Measurements from ENCODE around the gene FEZF2.

DNA sequence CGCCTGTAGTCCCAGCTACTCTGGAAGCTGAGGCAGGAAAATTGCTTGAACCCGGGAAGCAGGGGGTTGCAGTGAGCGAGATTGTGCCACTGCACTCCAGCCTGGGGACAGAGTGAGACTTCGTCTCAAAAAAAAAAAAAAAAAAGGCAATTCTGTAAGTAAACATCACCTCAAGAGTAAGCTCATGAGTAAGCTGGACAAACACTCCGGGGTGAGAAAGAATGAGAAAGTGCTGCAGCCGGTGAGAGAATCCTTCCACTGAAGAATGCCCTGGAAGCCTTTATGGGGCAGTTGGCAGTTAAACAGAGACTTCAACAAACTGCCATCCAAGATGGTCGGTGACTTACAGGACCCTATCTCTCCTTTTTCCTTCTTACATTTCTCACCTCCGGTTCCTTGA lies 47.5 kb downstream of the FEZF2 start:
- no peak for TF ChIP-seq EZH2 (IDR thresholded peaks at IDR 0.05)
- TF ChIP-seq POLR2AphosphoS5 (IDR thresholded peaks at IDR 0.05; ENCODE audit: borderline replicate concordance, low read depth, low read length) = no peak

All from SK-N-MC (cell line).